Fibroblast of upper back skin (primary cell): ENCODE measurements around the gene RPRD1B.
"Not testable (repeated sequence)": the region's sequence is repeated elsewhere in the genome, so short reads cannot be mapped to it uniquely, and the experiment has no call there.

ENCODE experiments used
- DNase-seq: peaks from one replicate; pipeline ENCODE4 v3.0.0-alpha.2; 2013

The RPRD1B gene

GRCh38 chr20:38075161-38075998, 41.8 kb downstream of the RPRD1B start:
- DNase-seq = no peak

GRCh38 chr20:38076548-38076947, 43.0 kb downstream of the RPRD1B start:
- DNase-seq = no peak

GRCh38 chr20:38078084-38078483, 44.5 kb downstream of the RPRD1B start:
- DNase-seq = no peak

DNA sequence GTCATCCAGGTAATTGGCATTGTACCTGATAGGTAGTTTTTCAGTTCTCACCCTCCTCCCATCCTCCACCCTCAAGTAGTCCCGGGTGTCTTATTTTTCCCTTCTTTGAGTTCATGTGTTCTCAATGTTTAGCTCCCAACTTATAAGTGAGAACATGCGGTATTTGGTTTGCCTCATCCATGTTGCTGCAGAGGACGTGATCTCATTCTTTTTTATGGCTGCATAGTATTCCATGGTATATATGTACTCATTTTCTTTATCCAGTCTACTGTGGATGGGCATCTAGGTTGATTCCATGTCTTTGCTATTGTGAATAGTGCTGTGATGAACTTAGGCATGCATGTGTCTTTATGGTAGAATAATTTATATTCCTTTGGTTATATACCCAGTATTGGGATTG, 45.8 kb downstream of the RPRD1B start:
- DNase-seq = no peak

DNA sequence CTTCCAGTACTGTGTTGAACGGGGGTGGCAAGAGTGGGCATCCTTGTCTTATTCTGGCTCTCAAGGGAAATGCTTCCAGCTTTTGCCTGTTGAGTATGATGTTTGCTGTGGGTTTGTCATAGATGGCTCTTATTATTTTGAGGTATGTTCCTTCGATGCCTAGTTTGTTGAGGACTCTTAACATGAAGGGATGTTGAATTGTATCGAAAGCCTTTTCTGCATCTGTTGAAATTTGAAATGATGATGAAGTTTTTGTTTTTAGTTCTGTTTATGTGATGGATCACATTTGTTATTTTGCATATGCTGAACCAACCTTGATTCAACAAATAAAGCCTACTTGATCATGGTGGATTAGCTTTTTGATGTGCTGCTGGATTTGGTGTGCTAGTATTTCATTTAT, 48.0 kb downstream of the RPRD1B start:
- DNase-seq = no peak

DNA sequence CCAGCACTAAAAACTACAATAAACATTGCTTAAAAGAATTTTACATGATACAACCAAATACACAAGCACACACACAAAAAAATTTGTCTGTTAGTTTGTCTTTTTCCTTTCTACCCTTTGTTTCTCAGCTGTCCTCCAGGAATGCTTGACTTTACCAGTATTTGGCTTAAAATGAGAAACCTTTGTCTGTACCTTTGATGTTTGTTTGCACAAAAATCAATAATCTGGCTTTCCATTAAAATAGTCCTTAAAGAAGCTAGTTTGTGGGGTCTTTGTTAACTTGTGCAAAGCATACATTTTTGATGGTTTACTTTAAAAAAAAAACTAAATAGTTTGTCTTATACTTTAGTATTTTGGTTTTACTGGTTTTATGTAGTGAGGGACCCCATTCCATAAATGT, 49.3 kb downstream of the RPRD1B start:
- DNase-seq = no peak

DNA sequence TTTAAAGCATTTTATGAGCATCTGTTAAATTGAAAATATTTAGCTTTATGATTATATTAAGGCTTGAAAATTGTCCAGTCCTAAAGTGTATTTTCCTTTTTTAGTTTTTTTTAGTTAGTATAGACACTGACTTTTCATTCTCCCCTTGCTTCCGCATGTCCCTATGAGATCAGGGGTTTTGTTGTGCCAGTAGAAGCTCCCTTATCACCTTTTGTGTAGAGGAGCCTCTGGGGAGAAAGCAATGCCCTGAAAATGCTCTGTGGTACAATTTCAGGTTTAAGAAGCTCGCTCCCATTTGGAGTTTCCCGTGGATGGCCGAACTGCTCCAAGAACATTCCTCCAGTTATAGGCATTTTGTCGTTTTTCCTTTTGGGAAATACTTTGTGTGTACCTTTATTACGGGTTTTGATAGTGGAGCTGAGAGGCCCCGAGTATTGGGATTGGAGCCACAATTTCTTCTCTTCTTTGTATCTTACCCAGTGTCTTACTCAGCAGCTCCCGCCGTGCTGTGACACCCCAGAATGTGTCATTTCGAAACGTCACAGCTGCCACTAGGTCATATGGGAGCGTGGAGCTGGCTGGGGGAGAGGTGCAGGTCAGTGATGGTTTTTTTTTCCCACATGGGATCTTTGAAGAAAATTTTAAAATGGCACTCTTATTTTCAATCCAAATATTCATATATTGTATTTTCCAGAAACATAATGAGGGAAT, 49.9 kb downstream of the RPRD1B start:
- no peak for DNase-seq

- DNase-seq = peak; percentile 82
These were observed 50.9 kb downstream of the RPRD1B start for GRCh38 chr20:38084425-38084951.

DNA sequence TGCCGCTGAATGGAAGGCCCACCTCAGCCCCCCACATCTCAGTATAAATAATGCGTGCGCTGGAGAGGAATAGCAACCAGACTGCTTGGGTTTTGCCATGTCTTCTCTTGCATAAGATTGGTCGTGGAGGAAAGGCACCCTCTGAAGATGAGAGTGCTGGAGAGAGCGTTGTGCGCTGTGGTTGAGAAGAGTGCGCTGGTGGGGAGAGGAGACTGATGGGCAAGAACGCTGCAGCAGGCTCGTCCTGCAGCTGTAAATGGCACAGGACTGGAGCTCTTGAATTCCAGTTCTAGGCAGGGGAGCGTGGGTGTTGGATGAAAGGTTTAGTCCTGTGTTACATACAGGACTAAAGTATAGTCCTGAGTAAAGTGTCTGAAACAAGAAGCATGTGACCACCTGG, 51.5 kb downstream of the RPRD1B start:
- no peak for DNase-seq

GRCh38 chr20:38089500-38089899, 56.0 kb downstream of the RPRD1B start:
- no peak for DNase-seq

DNA sequence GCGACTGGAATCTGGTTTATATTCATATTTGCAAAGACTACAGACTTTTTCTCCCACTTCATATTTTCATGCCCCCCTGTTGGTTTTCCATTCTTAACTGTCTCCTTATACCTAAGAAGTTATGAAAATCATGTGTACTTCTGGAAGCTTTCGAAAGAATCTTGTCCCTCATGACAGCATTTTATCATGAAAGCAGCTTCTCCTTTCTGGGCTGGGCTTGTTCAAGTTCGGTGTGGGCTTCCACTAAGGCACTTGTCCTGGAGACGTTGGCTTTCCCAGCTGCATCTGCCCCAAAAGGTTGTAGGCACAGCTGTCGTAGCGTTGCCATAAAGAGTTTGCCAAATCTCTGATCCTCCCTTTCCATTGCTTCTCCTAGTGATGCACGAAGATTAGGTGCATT, 56.5 kb downstream of the RPRD1B start:
- no peak for DNase-seq

DNA sequence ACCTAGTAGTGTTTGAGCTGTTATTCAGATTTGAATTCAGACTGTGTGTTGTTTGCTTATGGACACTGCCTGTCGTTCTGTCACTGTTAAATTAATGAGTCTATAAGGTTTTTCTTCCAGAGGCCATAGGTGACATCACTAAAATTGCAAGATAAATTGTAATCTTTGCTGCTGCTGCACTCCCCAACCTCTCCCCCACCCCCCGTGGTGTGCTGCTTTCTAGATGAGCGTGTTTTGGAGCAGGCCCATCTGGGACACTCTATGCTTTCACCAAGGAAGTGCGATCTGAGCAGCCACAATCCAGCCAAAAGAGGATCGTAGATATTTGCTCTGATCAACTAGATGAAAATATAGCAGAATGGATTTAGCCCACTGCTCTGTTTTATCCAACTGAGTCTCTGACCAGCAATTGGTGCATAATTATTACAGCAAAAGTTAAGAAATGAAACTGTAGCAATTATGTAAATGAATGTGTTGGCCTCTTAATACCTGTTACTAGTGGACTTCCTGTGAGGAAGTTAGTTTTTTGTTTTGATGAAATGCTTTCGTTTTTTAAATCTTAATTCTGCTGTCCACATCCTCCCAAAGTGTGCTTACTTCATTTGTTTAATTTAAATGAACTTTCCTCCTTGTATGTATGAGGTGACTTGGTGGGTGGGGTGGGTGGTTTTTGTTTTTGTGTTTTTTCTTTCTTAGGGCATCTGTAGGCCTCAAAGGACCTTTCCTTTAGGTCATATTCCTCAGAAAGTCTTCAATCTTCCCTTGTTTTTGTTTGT, 58.1 kb downstream of the RPRD1B start:
- DNase-seq = no peak

GRCh38 chr20:38092260-38092857, 58.8 kb downstream of the RPRD1B start:
- DNase-seq = no peak

GRCh38 chr20:38092915-38093314, 59.4 kb downstream of the RPRD1B start:
- no peak for DNase-seq

GRCh38 chr20:38093641-38094077, 60.1 kb downstream of the RPRD1B start:
- DNase-seq = no peak

DNA sequence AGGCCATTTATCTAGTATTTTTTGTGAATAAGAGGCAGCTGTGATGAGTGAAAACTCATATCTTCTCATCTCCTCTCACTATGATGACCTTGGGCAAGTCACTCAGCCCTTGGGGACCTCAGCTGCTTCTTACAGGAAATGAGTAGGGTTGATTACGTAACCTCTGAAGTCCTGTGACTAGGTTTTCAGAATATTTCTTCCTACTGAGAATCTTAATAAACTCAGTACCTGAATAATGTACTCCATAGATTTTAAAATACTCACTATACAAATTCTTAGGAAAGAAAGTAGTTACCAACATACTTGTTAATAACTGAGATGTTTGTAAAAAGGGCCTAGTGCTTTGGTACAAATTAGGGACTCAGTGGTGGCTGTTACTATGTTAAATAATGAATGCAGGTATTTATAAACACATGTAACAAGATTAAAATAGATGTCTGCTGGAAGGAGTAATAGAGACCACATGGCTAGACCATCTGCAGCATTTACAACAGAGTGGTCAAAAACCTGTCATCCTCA, 60.9 kb downstream of the RPRD1B start:
- peak; percentile 69 for DNase-seq

DNA sequence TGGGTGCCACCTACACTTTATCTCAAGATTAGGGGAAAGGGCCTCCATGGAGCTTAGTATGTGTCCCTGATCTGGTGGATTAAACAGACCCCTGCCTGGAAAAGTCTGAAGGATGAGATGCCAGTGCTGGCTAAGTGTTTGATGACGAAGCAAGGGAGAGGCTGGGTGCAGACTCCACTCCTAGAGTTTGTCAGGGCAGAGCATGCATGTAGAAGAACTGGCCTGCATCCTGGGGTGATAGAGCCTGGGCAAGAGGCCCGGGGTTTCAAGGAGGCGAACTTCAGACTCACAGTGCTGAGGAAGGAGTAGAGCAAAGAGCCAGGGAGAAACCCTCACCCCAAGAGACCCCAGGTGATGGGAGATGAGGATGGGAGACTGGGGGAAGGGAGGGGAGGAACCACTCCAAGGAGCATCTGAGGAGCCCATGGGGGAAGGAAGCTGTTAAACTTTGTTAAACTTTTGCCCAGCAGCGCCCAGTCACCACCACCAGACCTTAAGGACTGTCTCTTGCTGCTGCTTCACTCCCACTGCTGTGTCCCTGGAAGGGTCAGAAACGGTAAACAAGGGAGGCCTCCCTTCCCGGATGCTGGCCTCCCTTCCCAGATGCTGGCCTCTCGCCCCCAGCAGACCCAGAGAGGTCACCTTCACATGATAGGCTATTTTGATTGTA, 61.6 kb downstream of the RPRD1B start:
- no peak for DNase-seq

GRCh38 chr20:38098952-38099351, 65.4 kb downstream of the RPRD1B start:
- DNase-seq = no peak

GRCh38 chr20:38102206-38102605, 68.7 kb downstream of the RPRD1B start:
- DNase-seq = not testable (repeated sequence)

DNA sequence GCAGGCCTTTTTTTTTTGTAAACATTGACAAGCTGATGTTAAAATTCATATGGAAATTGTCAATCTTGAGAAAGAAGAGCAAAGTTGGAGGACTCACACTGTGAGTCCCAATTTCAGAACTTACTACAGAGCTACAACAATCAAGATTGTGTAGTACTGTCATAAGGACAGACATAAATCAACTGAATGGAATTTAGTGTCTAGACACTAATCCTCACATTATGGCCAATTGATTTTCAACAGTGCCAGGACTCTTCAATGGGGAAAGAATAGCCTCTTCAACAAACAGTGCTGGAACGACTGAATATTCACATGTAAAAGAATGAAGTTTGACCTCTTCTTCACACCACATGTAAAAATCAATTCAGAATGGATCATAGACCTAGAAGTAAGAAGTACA, 70.7 kb downstream of the RPRD1B start:
- peak; percentile 39 for DNase-seq

DNA sequence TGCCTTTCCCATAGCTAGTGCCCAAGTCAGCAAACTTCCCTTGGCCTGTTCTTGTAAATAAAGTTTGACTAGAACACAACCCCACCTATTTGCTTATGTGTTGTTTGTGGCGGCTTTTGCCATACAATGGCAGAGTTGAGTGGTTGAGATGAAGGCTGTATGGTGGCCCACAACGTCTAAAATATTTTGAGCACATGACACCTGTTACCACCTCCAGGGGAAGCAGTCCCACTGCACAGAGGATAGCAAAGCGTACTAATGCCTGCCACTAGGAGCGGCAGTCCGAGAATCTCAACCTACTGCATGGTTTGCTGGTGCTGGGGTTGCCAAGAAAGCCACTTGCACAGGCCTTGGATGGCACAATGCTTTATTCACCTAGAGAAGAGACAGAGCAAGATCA, 72.9 kb downstream of the RPRD1B start:
- no peak for DNase-seq

DNA sequence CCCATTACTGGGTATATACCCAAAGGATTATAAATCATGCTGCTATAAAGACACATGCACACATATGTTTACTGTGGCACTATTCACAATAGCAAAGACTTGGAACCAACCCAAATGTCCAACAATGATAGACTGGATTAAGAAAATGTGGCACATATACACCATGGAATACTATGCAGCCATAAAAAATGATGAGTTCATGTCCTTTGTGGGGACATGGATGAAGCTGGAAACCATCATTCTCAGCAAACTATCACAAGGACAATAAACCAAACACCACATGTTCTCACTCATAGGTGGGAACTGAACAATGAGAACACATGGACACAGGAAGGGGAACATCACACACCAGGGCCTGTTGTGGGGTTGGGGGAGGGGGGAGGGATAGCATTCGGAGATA, 73.8 kb downstream of the RPRD1B start:
- DNase-seq = not testable (repeated sequence)
